DND-41 (cell line): Measurements from ENCODE around the gene INHBA.

ENCODE experiments used
- ATAC-seq: fragments of 200-7000 bp; cut with Tn5 transposase; 3 replicates; pipeline ENCODE4 v1.9.1; 2021; ENCODE audit warnings: low read depth; ENCODE audit not compliant: insufficient read depth
- DNase-seq: peaks from one replicate; pipeline ENCODE4 v3.0.0-alpha.2; 2020
- H2AFZ ChIP-seq: 2 replicates; pipeline ENCODE4 v1.6.0; 2012; ENCODE audit warnings: low read depth, low read length
- H3K27ac ChIP-seq: 2 replicates; pipeline ENCODE4 v1.5.1; 2012; ENCODE audit warnings: low read length, inconsistent platforms
- H3K27me3 ChIP-seq: fragments of 200-600 bp; sonication (generic); 2 replicates; pipeline ENCODE4 v1.6.0; 2012; ENCODE audit warnings: low read length, mild to moderate bottlenecking, inconsistent platforms; ENCODE audit not compliant: insufficient read depth, poor library complexity
- H3K36me3 ChIP-seq: 2 replicates; pipeline ENCODE4 v1.5.1; 2012; ENCODE audit warnings: low read length, inconsistent platforms; ENCODE audit not compliant: insufficient read depth
- H3K4me1 ChIP-seq: 2 replicates; pipeline ENCODE4 v1.5.1; 2012; ENCODE audit warnings: mild to moderate bottlenecking, low read length; ENCODE audit not compliant: insufficient read depth
- H3K4me2 ChIP-seq: 2 replicates; pipeline ENCODE4 v1.6.0; 2012; ENCODE audit warnings: mild to moderate bottlenecking, moderate library complexity, low read length, inconsistent platforms; ENCODE audit not compliant: insufficient read depth
- H3K4me3 ChIP-seq, 2 experiments: fragments of 200-600 bp in 1 of 2; shearing (Covaris generic) in 1 of 2; 2 replicates each; pipeline ENCODE4 v1.5.1; 2012 to 2016; ENCODE audit warnings: inconsistent platforms in 2 of 2, low read length in 2 of 2, mild to moderate bottlenecking in 2 of 2, low read depth in 1 of 2, moderate library complexity in 1 of 2
- H3K79me2 ChIP-seq: 2 replicates; pipeline ENCODE4 v1.6.0; 2012; ENCODE audit warnings: low read length, inconsistent platforms; ENCODE audit not compliant: insufficient read depth
- H3K9ac ChIP-seq: 2 replicates; pipeline ENCODE4 v1.6.0; 2012; ENCODE audit warnings: low read depth, mild to moderate bottlenecking, inconsistent platforms, low read length, moderate library complexity
- H3K9me3 ChIP-seq: 2 replicates; pipeline ENCODE4 v1.5.1; 2012; ENCODE audit warnings: low read length, moderate library complexity, mild to moderate bottlenecking, inconsistent platforms; ENCODE audit not compliant: insufficient read depth, severe bottlenecking
- H4K20me1 ChIP-seq: 2 replicates; pipeline ENCODE4 v1.6.0; 2012; ENCODE audit warnings: low read length; ENCODE audit not compliant: insufficient read depth
- CTCF ChIP-seq: IDR thresholded peaks from 2 replicates; pipeline ENCODE4 v1.5.1; 2012; ENCODE audit warnings: borderline replicate concordance, low read length, moderate library complexity, mild to moderate bottlenecking; ENCODE audit not compliant: poor library complexity, severe bottlenecking; ENCODE audit errors: extremely low read depth
- EZH2 ChIP-seq: IDR thresholded peaks from 3 replicates; pipeline ENCODE4 v1.6.1; 2012; ENCODE audit warnings: borderline replicate concordance, low read depth, mild to moderate bottlenecking, moderate library complexity, low read length, inconsistent platforms; ENCODE audit not compliant: severe bottlenecking

The INHBA gene

DNA sequence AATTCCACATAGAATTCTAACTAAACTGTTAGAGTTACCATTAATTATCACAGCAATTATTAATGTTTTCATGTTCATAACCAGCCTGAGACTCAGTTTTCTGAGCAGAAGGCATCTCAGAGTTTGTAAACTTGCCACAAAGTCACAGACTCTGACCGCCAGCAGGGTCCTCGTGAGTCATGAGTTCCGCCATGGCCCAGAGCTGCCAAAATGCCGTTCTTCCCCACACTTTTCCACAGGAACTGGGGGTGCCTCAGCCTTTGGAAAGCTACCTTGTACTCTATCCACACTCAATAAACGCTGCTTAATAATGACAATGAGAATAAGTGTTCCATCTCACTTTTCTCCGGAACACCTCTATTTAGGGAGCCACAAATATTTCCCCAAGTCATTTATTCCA, 22.1 kb upstream of the INHBA start:
- Histone ChIP-seq H3K79me2 (no peaks in the 10 kb centered on the region), H3K27ac (no peak overlapping the region), H3K9me3 (no peaks in the 10 kb centered on the region), H3K4me2 (no peak overlapping the region), H3K36me3 (no peaks in the 10 kb centered on the region), H2AFZ (no peak overlapping the region), H3K27me3 (peaks cover 3% of the 10 kb centered on the region), H3K4me1 (no peaks in the 10 kb centered on the region), H3K9ac (no peak overlapping the region), H4K20me1 (no peaks in the 10 kb centered on the region), H3K4me3 (no peak overlapping the region)
- no peak for ATAC-seq
- no peak for DNase-seq
- TF ChIP-seq EZH2 (no peak), CTCF (no peak)

DNA sequence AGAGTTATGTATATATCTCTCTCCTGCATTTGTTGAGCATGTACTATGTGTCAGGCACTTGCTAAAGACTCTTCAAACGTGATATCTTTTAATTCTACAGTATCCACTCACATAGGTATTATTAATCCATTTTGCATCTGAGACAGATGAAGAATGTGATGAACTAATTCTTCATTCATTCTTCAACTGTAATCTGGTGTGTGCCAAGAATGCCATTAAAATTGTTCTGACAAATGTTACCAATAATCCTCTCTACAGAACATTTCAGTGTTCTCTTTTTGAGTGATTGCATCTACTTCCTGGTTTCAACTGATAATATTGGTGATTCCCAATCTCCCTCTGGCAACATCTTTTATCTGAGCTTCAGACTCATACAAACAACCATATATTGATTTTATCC, 18.0 kb upstream of the INHBA start:
- Histone ChIP-seq H3K4me2 (no peak overlapping the region), H3K27me3 (peaks cover 3% of the 10 kb centered on the region), H3K79me2 (no peaks in the 10 kb centered on the region), H3K4me1 (no peaks in the 10 kb centered on the region), H3K4me3 (no peak overlapping the region), H4K20me1 (no peaks in the 10 kb centered on the region), H3K9ac (no peak overlapping the region), H3K27ac (no peak overlapping the region), H3K36me3 (no peaks in the 10 kb centered on the region), H3K9me3 (no peaks in the 10 kb centered on the region), H2AFZ (no peak overlapping the region)
- no peak for TF ChIP-seq EZH2
- no peak for TF ChIP-seq CTCF
- ATAC-seq (no peak), DNase-seq (no peak)

DNA sequence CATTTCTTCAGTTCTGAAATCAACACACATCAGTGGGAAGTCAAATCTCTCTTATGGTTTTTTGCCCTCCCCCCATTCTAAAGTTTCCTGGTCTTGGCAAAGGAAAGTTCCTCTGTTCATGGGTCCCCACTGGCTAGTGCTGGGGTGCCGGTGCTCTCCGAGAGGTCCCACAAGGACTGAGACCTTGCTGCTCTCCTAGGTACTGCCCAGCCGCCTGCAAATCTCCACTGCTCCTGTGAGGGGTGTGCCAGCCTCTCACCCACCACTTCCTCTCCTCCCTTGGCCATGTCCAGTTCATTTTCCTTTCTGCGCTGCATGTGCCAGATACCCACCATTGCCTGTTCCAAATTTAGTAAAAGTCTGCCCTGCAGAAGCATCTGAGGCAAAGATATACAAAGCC, 17.2 kb upstream of the INHBA start:
- no peak for ATAC-seq
- H3K9ac ChIP-seq: no peak overlapping the region

More for the DNA sequence above, 17.2 kb upstream of the INHBA start:
- Histone ChIP-seq H3K4me2 (no peak overlapping the region), H3K9me3 (no peaks in the 10 kb centered on the region), H3K27ac (no peak overlapping the region), H3K27me3 (peaks cover 3% of the 10 kb centered on the region), H3K36me3 (no peaks in the 10 kb centered on the region), H3K4me3 (no peak overlapping the region), H2AFZ (no peak overlapping the region), H3K4me1 (no peaks in the 10 kb centered on the region), H4K20me1 (no peaks in the 10 kb centered on the region), H3K79me2 (no peaks in the 10 kb centered on the region)
- DNase-seq: no peak
- TF ChIP-seq EZH2 (no peak), CTCF (no peak)
